Measurements from ENCODE around the gene PCDHA4.

Gene PCDHA4

GRCh38 chr5:140862441-140863295 is 55.8 kb downstream of the PCDHA4 start:
- no peak for TF ChIP-seq CTCF (IDR thresholded peaks at IDR 0.05)
